Activated CD4-positive, alpha-beta T cell treated with anti-CD3 and anti-CD28 coated beads, Interleukin-2, amount 50 U/mL, for 16 hours (primary cell): ENCODE data around the gene PCDHA4.
"Not testable (repeated sequence)": the region's sequence is repeated elsewhere in the genome, so short reads cannot be mapped to it uniquely, and the experiment has no call there.

Experiments
- DNase-seq: peaks from one replicate; pipeline ENCODE4 v3.0.0-alpha.2; 2020

Gene PCDHA4

DNA sequence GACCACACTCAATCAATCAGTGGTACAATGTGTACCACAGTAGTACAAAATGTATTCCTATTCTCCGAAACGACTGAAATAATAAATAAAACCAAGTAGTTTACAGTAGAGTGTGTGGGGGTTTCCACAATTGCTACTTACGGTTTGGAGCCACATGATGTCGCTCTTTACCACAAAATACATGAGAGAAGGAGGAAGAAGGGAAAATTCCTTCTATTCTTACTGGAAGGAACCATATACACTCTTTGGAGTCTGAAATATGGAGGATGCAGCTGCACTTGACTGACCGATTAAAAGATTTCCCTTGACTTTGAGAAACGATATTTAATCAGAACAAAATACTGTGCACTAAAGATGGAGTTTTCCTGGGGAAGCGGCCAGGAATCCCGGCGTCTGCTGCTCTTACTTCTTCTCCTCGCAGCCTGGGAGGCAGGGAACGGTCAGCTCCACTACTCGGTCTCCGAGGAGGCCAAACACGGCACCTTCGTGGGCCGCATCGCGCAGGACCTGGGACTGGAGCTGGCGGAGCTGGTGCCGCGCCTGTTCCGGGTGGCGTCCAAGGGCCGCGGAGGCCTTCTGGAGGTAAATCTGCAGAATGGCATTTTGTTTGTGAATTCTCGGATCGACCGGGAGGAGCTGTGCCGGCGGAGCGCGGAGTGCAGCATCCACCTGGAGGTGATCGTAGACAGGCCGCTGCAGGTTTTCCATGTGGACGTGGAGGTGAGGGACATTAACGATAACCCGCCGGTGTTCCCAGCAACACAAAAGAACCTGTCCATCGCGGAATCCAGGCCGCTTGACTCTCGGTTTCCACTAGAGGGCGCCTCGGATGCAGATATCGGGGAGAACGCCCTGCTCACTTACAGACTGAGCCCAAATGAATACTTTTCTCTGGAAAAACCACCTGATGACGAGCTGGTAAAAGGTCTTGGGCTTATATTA, at the start of gene PCDHA4:
Gene PCDHA4, plus strand, starts transcription at position 235 of the 942 bp plus-strand sequence.
- DNase-seq, result peak; percentile 22

DNA sequence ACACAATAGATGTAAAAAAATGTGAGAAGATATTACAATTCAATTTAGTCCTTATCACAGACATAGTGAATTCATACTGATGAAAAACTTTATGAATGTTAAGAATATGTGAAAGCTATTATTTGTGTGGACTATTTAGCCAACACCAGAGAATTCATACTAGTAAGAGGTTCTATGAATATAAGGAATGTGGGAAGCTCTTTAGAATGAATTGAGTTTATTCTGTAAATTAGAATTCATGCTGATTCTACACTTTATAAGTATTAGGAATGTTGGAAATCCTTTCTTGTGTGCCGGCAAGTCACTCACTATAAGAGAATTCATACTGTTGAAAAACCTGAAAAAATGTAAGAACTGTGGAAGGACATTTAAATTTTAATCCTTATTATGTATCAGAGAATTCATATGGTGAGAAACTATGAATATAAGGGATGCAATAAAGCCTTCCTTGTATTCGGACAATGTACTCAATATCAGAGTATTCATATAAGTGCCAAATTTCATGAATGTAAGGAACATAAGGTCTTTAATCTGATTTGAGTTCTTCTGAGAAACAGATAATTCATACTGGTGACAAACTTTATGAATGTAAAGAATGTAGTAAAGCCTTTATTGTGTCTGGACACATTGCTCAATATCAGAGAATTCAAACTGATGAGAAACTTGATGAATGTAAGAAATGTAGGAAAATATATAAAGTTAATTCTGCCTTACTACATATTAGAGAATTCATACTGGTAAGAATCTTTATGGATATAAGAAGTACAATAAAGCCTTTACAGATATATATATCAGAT, 42.5 kb upstream of the PCDHA4 start:
- DNase-seq, result no peak

DNA sequence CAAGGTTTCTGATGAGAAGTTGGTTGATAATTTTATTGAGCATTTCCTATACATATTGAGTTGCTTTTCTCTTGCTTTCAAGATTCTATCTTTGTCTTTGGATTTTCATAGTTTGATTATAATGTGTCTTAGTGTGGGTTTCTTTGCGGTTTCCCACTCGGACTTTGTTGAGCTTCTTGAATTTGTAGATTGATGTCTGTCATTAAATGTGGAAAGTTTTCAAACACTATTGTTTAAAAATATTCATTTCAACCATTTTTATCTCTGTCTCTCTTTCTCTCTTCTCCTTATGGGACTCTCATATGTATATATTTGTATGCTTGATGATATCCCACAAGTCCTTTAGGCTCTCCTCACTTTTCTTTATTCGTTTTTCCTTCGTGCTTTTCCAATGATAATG, 39.4 kb upstream of the PCDHA4 start:
- no peak for DNase-seq

DNA sequence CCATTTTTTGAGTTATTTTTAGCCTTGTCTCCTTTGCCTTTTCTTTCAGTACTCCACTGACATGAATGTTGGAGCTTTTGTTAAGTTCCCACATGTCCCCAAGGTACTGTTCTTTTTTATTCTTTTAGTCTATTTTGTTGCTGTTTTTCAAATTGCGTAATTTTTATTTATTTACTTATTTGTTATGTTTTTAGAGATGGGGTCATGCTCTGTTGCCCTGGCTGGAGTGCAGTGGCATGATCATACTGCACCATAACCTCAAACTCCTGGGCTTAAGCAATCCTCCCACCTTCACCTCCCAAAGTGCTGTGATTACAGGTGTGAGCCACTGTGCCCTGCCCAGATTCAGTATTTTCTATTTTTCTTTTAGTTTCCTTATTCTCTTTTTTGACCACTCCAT, 26.4 kb upstream of the PCDHA4 start:
- no peak for DNase-seq

DNA sequence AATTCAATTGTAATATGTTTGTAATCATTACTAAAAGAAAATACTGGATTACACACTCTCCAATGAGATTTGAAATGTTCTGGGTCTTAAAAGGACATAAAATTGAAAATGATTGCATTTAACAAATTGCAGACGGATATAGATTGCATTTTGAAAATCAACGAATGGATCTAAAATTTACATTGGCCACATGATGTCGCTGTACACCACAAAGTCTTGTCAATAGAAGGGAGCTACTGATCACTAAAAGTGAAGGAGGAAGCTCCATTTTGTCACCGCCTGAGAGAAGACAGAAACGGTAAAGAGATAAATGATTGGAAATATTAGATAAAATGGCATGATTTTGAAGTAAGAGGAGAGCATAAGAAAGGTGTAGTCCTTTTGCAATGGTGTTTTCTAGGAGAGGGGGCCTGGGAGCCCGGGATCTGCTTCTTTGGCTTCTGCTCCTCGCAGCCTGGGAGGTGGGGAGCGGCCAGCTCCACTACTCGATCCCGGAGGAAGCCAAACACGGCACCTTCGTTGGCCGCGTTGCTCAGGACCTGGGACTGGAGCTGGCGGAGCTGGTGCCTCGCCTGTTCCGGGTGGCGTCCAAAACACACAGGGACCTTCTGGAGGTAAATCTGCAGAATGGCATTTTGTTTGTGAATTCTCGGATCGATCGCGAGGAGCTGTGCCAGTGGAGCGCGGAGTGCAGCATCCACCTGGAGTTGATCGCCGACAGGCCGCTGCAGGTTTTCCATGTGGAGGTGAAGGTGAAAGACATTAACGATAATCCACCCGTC, 20.8 kb upstream of the PCDHA4 start, which contains the start of gene PCDHA1:
Gene PCDHA1, plus strand, starts transcription at position 236 of the 782 bp plus-strand sequence.
- peak; percentile 0 for DNase-seq

DNA sequence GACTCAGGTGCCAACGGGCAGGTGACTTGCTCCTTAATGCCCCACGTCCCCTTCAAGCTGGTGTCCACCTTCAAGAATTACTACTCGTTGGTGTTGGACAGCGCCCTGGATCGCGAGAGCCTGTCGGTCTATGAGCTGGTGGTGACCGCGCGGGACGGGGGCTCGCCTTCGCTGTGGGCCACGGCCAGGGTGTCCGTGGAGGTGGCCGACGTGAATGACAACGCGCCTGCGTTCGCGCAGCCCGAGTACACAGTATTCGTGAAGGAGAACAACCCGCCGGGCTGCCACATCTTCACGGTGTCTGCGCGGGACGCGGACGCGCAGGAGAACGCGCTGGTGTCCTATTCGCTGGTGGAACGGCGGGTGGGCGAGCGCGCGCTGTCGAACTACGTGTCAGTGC, 19.4 kb upstream of the PCDHA4 start:
- not testable (repeated sequence) for DNase-seq

DNA sequence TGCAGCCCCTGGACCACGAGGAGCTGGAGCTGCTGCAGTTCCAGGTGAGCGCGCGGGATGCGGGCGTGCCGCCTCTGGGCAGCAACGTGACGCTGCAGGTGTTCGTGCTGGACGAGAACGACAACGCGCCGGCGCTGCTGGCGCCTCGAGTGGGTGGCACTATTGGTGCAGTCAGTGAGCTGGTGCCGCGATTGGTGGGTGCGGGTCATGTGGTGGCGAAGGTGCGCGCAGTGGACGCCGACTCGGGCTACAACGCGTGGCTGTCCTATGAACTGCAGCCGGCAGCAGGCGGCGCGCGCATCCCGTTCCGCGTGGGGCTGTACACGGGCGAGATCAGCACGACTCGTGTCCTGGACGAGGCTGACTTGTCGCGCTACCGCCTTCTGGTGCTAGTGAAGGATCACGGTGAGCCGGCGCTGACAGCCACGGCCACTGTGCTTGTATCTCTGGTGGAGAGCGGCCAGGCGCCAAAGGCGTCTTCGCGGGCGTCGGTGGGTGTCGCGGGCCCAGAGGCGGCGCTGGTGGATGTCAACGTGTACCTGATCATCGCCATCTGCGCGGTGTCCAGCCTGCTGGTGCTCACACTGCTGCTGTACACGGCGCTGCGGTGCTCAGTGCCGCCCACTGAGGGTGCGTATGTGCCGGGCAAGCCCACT, 18.9 kb upstream of the PCDHA4 start:
- DNase-seq, result not testable (repeated sequence)

DNA sequence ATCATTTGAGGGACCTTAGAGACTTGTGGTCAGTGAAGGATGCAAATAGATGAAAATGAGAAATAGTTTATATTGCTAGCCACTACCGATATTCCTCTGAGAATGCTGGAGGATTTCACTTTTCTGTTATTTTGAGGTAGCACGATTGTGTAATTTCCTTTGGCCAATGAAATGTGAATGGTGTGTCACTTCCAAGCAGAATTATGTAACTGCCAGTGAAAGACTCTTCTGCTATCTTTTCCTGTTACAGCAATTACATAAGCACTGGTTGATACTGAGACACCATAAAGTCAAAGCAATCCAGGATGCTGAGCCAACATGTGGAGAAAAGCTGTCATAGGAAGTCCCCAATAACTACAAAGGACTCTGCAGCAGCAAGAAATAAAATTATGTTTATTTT, 15.8 kb upstream of the PCDHA4 start:
- no peak for DNase-seq

DNA sequence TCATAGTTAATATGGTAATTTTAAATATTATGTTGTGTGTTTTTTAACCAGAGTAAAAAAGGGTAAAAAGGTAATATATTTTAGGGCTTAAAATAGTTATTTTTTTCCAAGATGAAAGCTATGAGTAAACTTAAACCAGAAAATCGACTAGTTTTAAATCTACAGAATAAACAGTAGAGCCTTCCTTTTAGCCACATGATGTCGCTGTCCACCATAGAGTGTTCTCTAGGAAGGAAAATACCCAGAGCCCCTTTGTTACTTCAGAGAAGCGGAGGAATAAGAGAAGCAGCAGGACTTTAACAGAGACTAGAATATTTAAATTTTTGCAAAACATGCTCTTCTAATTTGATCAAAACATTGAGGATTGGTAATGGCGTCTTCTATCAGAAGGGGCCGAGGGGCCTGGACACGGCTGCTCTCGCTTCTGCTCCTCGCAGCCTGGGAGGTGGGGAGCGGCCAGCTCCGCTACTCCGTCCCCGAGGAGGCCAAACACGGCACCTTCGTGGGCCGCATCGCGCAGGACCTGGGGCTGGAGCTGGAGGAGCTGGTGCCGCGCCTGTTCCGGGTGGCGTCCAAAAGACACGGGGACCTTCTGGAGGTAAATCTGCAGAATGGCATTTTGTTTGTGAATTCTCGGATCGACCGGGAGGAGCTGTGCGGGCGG, 12.1 kb upstream of the PCDHA4 start, which contains the start of gene PCDHA2:
Gene PCDHA2, plus strand, starts transcription at position 258 of the 664 bp plus-strand sequence.
- DNase-seq, result no peak

DNA sequence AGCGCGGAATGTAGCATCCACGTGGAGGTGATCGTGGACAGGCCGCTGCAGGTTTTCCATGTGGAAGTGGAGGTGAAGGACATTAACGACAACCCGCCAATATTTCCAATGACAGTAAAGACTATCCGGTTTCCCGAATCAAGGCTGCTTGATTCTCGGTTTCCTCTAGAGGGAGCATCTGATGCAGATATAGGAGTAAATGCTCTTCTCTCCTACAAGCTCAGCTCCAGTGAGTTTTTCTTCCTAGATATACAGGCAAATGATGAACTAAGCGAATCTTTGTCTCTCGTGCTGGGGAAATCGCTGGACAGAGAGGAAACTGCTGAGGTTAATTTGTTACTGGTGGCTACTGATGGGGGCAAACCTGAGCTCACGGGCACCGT, 11.6 kb upstream of the PCDHA4 start:
- no peak for DNase-seq

DNA sequence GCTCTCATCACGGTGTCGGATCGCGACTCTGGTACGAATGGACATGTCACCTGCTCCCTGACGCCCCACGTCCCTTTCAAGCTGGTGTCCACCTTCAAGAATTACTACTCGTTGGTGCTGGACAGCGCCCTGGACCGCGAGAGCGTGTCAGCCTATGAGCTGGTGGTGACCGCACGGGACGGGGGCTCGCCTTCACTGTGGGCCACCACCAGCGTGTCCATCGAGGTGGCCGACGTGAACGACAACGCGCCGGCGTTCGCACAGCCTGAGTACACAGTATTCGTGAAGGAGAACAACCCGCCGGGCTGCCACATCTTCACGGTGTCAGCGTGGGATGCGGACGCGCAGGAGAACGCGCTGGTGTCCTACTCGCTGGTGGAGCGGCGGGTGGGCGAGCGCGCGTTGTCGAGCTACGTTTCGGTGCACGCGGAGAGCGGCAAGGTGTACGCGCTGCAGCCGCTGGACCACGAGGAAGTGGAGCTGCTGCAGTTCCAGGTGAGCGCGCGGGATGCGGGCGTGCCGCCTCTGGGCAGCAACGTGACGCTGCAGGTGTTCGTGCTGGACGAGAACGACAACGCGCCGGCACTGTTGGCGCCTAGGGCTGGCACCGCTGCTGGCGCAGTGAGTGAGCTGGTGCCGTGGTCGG, 10.7 kb upstream of the PCDHA4 start:
- not testable (repeated sequence) for DNase-seq

DNA sequence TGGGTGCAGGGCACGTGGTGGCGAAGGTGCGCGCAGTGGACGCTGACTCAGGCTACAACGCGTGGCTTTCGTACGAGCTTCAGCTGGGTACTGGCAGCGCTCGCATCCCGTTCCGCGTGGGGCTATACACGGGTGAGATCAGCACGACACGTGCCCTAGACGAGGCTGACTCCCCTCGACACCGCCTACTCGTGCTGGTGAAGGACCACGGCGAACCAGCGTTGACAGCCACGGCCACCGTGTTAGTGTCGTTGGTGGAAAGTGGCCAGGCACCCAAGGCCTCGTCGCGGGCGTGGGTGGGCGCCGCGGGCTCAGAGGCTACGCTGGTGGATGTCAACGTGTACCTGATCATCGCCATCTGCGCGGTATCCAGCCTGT, 10.2 kb upstream of the PCDHA4 start:
- DNase-seq, result no peak

DNA sequence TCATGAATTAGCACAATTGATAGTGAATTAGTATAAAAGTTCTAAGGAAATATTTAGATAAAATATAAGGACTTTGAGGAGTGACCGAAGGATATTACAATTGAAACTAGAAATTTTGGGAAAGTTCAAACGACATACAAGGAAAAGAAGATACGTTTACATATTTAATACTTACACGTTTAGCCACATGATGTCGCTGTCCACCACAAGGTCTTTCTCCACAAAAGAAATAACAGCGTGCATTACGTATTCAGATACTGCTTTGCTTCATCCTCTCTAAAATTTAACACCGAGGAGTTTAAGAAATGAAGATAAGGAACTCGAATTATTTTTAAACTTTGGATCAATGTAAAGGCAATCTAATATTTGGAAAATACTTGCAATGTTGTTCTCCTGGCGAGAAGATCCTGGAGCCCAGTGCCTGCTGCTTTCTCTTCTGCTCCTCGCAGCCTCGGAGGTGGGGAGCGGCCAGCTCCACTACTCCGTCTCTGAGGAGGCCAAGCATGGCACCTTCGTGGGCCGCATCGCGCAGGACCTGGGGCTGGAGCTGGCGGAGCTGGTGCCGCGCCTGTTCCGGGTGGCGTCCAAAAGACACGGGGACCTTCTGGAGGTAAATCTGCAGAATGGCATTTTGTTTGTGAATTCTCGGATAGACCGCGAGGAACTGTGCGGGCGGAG, 5.9 kb upstream of the PCDHA4 start, which contains the start of gene PCDHA3:
Gene PCDHA3, plus strand, starts transcription at position 242 of the 678 bp plus-strand sequence.
- no peak for DNase-seq

DNA sequence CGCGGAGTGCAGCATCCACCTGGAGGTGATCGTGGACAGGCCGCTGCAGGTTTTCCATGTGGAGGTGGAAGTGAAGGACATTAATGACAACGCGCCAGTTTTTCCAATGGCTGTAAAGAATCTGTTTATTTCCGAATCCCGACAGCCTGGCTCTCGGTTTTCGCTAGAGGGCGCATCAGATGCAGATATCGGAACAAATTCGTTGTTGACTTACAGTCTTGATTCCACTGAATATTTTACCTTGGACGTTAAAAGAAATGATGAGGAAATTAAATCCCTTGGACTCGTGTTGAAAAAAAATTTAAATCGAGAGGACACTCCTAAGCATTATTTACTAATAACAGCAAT, 5.4 kb upstream of the PCDHA4 start:
- DNase-seq, result no peak

DNA sequence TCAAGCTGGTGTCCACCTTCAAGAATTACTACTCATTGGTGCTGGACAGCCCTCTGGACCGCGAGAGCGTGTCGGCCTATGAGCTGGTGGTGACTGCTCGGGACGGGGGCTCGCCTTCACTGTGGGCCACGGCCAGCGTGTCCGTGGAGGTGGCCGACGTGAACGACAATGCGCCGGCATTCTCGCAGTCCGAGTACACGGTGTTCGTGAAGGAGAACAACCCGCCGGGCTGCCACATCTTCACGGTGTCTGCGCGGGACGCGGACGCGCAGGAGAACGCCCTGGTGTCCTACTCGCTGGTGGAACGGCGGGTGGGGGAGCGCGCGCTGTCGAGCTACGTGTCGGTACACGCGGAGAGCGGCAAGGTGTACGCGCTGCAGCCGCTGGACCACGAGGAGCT, 4.5 kb upstream of the PCDHA4 start:
- not testable (repeated sequence) for DNase-seq

DNA sequence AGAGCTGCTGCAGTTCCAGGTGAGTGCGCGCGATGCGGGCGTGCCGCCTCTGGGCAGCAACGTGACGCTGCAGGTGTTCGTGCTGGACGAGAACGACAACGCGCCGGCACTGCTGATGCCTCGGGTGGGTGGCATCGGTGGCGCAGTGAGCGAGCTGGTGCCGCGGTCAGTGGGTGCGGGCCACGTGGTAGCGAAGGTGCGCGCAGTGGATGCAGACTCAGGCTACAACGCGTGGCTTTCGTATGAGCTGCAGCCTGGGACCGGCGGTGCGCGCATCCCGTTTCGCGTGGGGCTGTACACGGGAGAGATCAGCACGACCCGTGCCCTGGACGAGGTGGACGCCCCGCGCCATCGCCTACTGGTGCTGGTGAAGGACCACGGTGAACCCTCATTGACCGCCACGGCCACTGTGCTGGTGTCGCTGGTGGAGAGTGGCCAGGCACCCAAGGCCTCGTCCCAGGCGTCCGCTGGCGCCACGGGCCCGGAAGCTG, 4.0 kb upstream of the PCDHA4 start:
- no peak for DNase-seq

DNA sequence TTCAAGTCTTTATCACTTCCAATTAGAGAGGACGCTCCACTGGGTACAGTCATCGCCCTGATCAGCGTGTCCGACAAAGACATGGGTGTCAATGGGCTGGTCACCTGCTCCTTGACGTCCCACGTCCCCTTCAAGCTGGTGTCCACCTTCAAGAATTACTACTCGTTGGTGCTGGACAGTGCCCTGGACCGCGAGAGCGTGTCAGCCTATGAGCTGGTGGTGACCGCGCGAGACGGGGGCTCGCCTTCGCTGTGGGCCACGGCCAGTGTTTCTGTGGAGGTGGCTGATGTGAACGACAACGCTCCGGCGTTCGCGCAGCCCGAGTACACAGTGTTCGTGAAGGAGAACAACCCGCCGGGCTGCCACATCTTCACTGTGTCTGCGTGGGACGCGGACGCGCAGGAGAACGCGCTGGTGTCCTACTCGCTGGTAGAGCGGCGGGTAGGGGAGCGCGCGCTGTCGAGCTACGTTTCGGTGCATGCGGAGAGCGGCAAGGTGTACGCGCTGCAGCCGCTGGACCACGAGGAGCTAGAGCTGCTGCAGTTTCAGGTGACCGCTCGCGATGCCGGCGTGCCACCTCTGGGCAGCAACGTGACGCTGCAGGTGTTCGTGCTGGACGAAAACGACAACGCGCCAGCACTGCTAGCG, 1.5 kb downstream of the PCDHA4 start:
- not testable (repeated sequence) for DNase-seq

DNA sequence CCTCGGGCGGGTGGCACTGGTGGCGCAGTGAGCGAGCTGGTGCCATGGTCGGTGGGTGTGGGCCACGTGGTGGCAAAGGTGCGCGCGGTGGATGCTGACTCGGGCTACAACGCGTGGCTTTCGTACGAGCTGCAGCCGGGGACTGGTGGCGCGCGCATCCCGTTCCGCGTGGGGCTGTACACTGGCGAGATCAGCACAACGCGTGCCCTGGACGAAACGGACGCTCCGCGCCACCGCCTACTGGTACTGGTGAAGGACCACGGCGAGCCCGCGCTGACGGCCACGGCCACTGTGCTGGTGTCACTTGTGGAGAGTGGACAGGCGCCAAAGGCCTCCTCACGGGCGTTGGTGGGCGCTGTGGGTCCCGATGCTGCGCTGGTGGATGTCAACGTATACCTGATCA, 2.0 kb downstream of the PCDHA4 start:
- no peak for DNase-seq

DNA sequence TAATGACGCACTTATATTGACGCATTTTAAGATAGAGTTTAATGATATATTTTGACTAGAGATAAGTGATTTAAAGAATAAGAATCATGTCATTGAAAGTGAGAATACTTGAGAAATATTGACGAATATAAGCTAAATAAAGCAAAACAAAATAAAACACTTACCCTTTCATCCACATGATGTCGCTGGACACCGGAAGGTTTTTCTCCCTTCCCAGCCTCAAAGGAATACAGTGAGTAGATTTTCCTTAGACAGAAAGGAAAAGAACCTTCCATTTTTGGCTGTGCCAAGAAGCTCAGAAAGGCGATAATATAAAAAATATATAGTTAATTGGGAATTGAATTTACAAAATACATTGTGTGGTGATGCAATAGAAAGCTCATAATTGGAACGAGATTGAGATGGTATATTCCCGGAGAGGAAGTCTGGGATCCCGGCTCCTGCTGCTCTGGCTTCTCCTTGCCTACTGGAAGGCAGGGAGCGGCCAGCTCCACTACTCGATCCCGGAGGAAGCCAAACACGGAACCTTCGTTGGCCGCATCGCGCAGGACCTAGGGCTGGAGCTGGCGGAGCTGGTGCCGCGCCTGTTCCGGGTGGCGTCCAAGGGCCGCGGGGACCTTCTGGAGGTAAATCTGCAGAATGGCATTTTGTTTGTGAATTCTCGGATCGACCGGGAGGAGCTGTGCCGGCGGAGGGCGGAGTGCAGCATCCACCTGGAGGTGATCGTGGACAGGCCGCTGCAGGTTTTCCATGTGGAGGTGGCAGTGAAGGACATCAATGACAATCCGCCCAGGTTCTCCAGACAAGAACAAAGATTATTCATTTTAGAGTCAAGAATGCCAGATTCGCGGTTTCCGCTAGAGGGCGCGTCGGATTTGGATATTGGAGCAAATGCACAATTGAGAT, 14.8 kb downstream of the PCDHA4 start, which contains the start of gene PCDHA5:
Gene PCDHA5, plus strand, starts transcription at position 239 of the 906 bp plus-strand sequence.
- peak; percentile 23 for DNase-seq
